PFSK-1 (cell line): ENCODE measurements around the gene ERLEC1.

Experiments used
- FOXP2 ChIP-seq: optimal IDR thresholded peaks from 2 replicates; pipeline ENCODE3; 2011; ENCODE audit warnings: borderline replicate concordance, control low read depth, inconsistent platforms; ENCODE audit not compliant: insufficient read depth; ENCODE audit errors: extremely low read length, extremely low read depth
- POLR2AphosphoS5 ChIP-seq: IDR thresholded peaks from 2 replicates; pipeline ENCODE4 v1.6.1; 2012; ENCODE audit warnings: low read depth, mild to moderate bottlenecking, control low read depth, low read length, moderate library complexity
- REST ChIP-seq, 2 experiments: IDR thresholded peaks; 2 replicates each; pipeline versions ENCODE4 v1.6.1 to v1.8.0; 2011 to 2012; ENCODE audit warnings: low read depth in 2 of 2, low read length in 2 of 2, control low read depth in 1 of 2, inconsistent platforms in 1 of 2, mild to moderate bottlenecking in 1 of 2, moderate library complexity in 1 of 2; ENCODE audit not compliant: insufficient read depth in 1 of 2
- SIN3A ChIP-seq: IDR thresholded peaks from 2 replicates; pipeline ENCODE4 v1.6.1; 2012; ENCODE audit warnings: mild to moderate bottlenecking, low read length, moderate library complexity, borderline replicate concordance; ENCODE audit not compliant: insufficient read depth
- TAF1 ChIP-seq: IDR thresholded peaks from 2 replicates; pipeline ENCODE4 v1.6.1; 2012; ENCODE audit warnings: low read length, control low read depth, borderline replicate concordance; ENCODE audit not compliant: insufficient read depth

ERLEC1 gene

GRCh38 chr2:53861824-53862223, 75.0 kb downstream of the ERLEC1 start:
- TF ChIP-seq FOXP2 (no peak), SIN3A (no peak), POLR2AphosphoS5 (no peak), TAF1 (no peak), REST (IDR thresholded peaks at IDR 0.05; ENCODE audit: insufficient read depth in 1 of 2, low read depth in 2 of 2, low read length in 2 of 2) (no peak)

GRCh38 chr2:53863538-53864227, 76.8 kb downstream of the ERLEC1 start:
- no peak for TF ChIP-seq REST (IDR thresholded peaks at IDR 0.05; ENCODE audit: insufficient read depth in 1 of 2, low read depth in 2 of 2, low read length in 2 of 2)
- no peak for TF ChIP-seq FOXP2
- TF ChIP-seq POLR2AphosphoS5, result no peak
- no peak for TF ChIP-seq TAF1
- no peak for TF ChIP-seq SIN3A

- TF ChIP-seq REST (IDR thresholded peaks at IDR 0.05; ENCODE audit: insufficient read depth in 1 of 2, low read depth in 2 of 2, low read length in 2 of 2), result no peak
Observed at GRCh38 chr2:53865264-53865663, 78.4 kb downstream of the ERLEC1 start.

- TF ChIP-seq POLR2AphosphoS5 (no peak), FOXP2 (no peak), REST (IDR thresholded peaks at IDR 0.05; ENCODE audit: insufficient read depth in 1 of 2, low read depth in 2 of 2, low read length in 2 of 2) (no peak), SIN3A (no peak), TAF1 (no peak)
Observed at GRCh38 chr2:53865962-53866361, 79.1 kb downstream of the ERLEC1 start.

- TF ChIP-seq REST (IDR thresholded peaks at IDR 0.05; ENCODE audit: insufficient read depth in 1 of 2, low read depth in 2 of 2, low read length in 2 of 2), result no peak
- no peak for TF ChIP-seq SIN3A
- TF ChIP-seq FOXP2, result no peak
- no peak for TF ChIP-seq POLR2AphosphoS5
- TF ChIP-seq TAF1, result no peak
Observed at GRCh38 chr2:53867169-53867568, 80.3 kb downstream of the ERLEC1 start.
